GM11168 (cell line): ENCODE results near the gene SPACA4.

Experiments
- in situ Hi-C: fragments of 300-500 bp; cut with MboI; formaldehyde crosslinking; loops from one replicate; pipeline ENCODE4 v1.12.0; 2022; ENCODE audit warnings: low sequenced_read_pairs; ENCODE audit not compliant: unreplicated experiment

SPACA4 gene

GRCh38 chr19:48596237-48596636, 10.3 kb upstream of the SPACA4 start:
- in situ Hi-C loops, result no loop called here

GRCh38 chr19:48596679-48597465, 9.7 kb upstream of the SPACA4 start:
- in situ Hi-C loops, result no loop called here

- in situ Hi-C loops, result no loop called here
Measured at GRCh38 chr19:48598996-48599700, 7.4 kb upstream of the SPACA4 start.

- in situ Hi-C loops, result no loop called here
Measured at GRCh38 chr19:48600679-48601417, 5.7 kb upstream of the SPACA4 start.

- in situ Hi-C loops, result no loop called here
Measured at GRCh38 chr19:48603001-48603400, 3.5 kb upstream of the SPACA4 start.

- in situ Hi-C loops, result no loop called here
Measured at GRCh38 chr19:48603449-48603848, 3.1 kb upstream of the SPACA4 start.

GRCh38 chr19:48603850-48604249, 2.7 kb upstream of the SPACA4 start:
- in situ Hi-C loops, result no loop called here

GRCh38 chr19:48607359-48607755, 815 bp downstream of the SPACA4 start:
- in situ Hi-C loops, result no loop called here

GRCh38 chr19:48608798-48609263, 2.3 kb downstream of the SPACA4 start:
- in situ Hi-C loops, result no loop called here

- in situ Hi-C loops, result no loop called here
Measured at GRCh38 chr19:48609571-48610108, 3.1 kb downstream of the SPACA4 start.

- in situ Hi-C loops, result no loop called here
Measured at GRCh38 chr19:48611872-48612271, 5.3 kb downstream of the SPACA4 start.

GRCh38 chr19:48613024-48613851, 6.7 kb downstream of the SPACA4 start:
- in situ Hi-C loops, result no loop called here

GRCh38 chr19:48613852-48614435, 7.4 kb downstream of the SPACA4 start:
- in situ Hi-C loops, result no loop called here

GRCh38 chr19:48614436-48615230, 8.1 kb downstream of the SPACA4 start, which contains the start of gene FAM83E:
Gene FAM83E, minus strand, starts transcription at chr19:48615076. Its CDS starts 1,704 bp downstream, at chr19:48613372.
- in situ Hi-C loops, result no loop called here

GRCh38 chr19:48615231-48616040, 8.9 kb downstream of the SPACA4 start:
- in situ Hi-C loops, result no loop called here

- in situ Hi-C loops, result no loop called here
Measured at GRCh38 chr19:48616041-48616436, 9.5 kb downstream of the SPACA4 start.

GRCh38 chr19:48616491-48617056, 10.0 kb downstream of the SPACA4 start:
- in situ Hi-C loops, result no loop called here
